NCI-H510A (cell line): ENCODE measurements around the gene MTERF2.

Source experiments
- DNase-seq: peaks from one replicate; lab custom pipeline; 2025; lab: John Stamatoyannopoulos, UW

Gene MTERF2

GRCh38 chr12:106953352-106954250 lies 33.3 kb downstream of the MTERF2 start:
- no peak for DNase-seq

GRCh38 chr12:106950591-106950990 lies 36.4 kb downstream of the MTERF2 start:
- no peak for DNase-seq

DNA sequence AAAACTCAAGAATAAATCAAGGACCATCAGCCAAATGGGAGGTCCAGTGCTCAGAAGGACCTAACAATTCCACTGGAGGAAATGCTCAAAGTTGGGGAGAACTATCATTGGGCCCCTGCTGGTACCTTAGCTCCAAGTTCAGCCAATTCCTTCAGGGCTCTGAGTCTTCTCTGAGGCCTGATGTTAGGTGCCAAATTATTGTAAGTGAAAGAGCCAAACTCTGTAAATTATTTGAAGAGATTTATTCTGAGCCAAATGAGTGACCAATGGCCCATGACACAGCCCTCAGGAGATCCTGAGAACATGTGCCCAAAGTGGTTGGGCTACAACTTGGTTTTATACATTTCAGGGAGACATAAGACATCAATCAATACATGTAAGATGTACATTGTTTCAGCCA lies 39.5 kb downstream of the MTERF2 start:
- DNase-seq, result no peak

- DNase-seq, result no peak
Measured at GRCh38 chr12:106945261-106945851, 41.6 kb downstream of the MTERF2 start.

DNA sequence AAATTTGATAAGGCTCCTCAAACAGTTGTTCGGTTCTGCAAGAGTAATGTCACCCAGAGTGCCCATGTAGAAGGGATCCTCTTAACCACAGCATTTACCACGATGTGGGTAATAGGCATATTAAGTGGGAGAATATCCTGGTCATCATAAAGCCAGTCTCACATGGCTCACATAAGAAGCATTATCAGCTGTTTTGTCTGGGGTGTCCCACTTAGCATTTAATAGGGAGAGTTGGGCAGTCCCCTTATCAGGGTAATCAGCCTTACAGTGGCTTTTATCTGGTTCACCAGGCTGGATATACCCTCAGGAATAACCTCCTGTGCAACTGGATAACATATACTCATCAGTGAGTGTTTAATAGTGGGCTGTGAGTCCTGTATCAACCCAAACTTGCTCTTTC lies 44.2 kb downstream of the MTERF2 start:
- no peak for DNase-seq

GRCh38 chr12:106941481-106942156 lies 45.3 kb downstream of the MTERF2 start:
- DNase-seq, result no peak

- no peak for DNase-seq
Measured at GRCh38 chr12:106934277-106934676, 52.7 kb downstream of the MTERF2 start.
